ENCODE measurements around the gene MAN1C1. TPM values are rescaled to one million over a fixed set of nuclear protein-coding genes. Genes with fewer than 3 reads are reported as not detected.

The MAN1C1 gene
- total and polyA plus RNA-seq, 2 donors (not counting 3 experiments of a cell fraction or from before 2014, with no cell fraction given): 1.5 to 4.0 TPM

- TF ChIP-seq FOS (IDR thresholded peaks at IDR 0.05; ENCODE audit: borderline replicate concordance, insufficient read depth, low read length): no peak
- no peak for TF ChIP-seq EZH2 (IDR thresholded peaks at IDR 0.05; ENCODE audit: borderline replicate concordance, low read depth, low read length, severe bottlenecking)
- no peak for TF ChIP-seq MYC (IDR thresholded peaks at IDR 0.05; ENCODE audit: low read depth, low read length)
- TF ChIP-seq JUN (IDR thresholded peaks at IDR 0.05; ENCODE audit: borderline replicate concordance, insufficient read depth, insufficient read length, low read depth): no peak
- no peak for TF ChIP-seq CTCF (IDR thresholded peaks at IDR 0.05; ENCODE audit: extremely low read depth in 1 of 2, insufficient read depth in 1 of 2, low read depth in 1 of 2, low read length in 2 of 2)
- no peak for TF ChIP-seq POLR2A (IDR thresholded peaks at IDR 0.05; ENCODE audit: low read depth, low read length)
- no peak for TF ChIP-seq MAX (IDR thresholded peaks at IDR 0.05; ENCODE audit: insufficient read depth, insufficient read length)
- no peak for TF ChIP-seq POLR2AphosphoS5 (IDR thresholded peaks at IDR 0.05; ENCODE audit: insufficient read depth, low read depth, low read length)
- no peak for TF ChIP-seq GATA2 (IDR thresholded peaks at IDR 0.05; ENCODE audit: insufficient read depth, insufficient read length, low read depth, low read length)
- intact Hi-C loops (cut with micrococcal nuclease) (no loop called here), dilution Hi-C loops (cut with MboI; ENCODE audit: extremely low pct_ligation_motif_present, low sequenced_read_pairs) (no loop called here)
- no TSS peak for BruUV-seq (replicated peaks)
- Histone ChIP-seq H3K36me3 (ENCODE audit: control insufficient read depth in 2 of 2, extremely low read depth in 1 of 2, insufficient read depth in 2 of 2, low read length in 2 of 2) (no peaks in the 10 kb centered on the region), H3K79me2 (ENCODE audit: control insufficient read depth, insufficient read depth, low read length) (no peaks in the 10 kb centered on the region), H2AFZ (ENCODE audit: low read depth, low read length) (no peak overlapping the region), H3K9ac (replicated peaks; ENCODE audit: extremely low read depth, insufficient read depth, low read length) (no peak overlapping the region), H3K4me1 (ENCODE audit: control insufficient read depth, extremely low read depth, insufficient read depth, low read length) (peaks cover 7% of the 10 kb centered on the region), H3K4me3 (replicated peaks in 1 of 3; ENCODE audit: insufficient read depth in 1 of 3, low read depth in 1 of 3, low read length in 3 of 3) (no peak overlapping the region), H3K27me3 (ENCODE audit: control insufficient read depth in 2 of 2, insufficient read depth in 2 of 2, low read length in 2 of 2) (peaks cover 52 to 54% of the 10 kb centered on the region in 2 experiments), H4K20me1 (replicated peaks; ENCODE audit: control insufficient read depth, extremely low read depth, insufficient read depth, low read length) (no peaks in the 10 kb centered on the region), H3K4me2 (ENCODE audit: insufficient read depth, low read length) (no peak overlapping the region), H3K9me1 (replicated peaks; ENCODE audit: control insufficient read depth, extremely low read depth, insufficient read depth, low read length) (no peaks in the 10 kb centered on the region), H3K9me3 (replicated peaks; ENCODE audit: control insufficient read depth, insufficient read depth, low read length) (no peaks in the 10 kb centered on the region), H3K27ac (ENCODE audit: insufficient read depth, low read depth, low read length) (no peak overlapping the region)
- ChIA-PET POLR2A (no interaction called here), CTCF (interaction anchor here (1.1 kb wide), 1 partner anchor 167 kb away, joined by 3 read pairs; no protein-coding TSS in a partner anchor)
- DNase-seq (ENCODE audit: low read depth, low spot score) (no peak), FAIRE-seq (no peak)
Measured at GRCh38 chr1:25614501-25615171, 2.0 kb upstream of the MAN1C1 start.

All from endothelial cell of umbilical vein (primary cell).